ENCODE data around the gene LARGE1.

- TF ChIP-seq CTCF (IDR thresholded peaks at IDR 0.05; ENCODE audit: low read depth, low read length) (no peak), POLR2A (IDR thresholded peaks at IDR 0.05; ENCODE audit: extremely low read depth, insufficient read length) (no peak)
These were observed 589.3 kb downstream of the LARGE1 start for GRCh38 chr22:33331017-33331416.

Measured in NB4 (cell line).